Glutamatergic neuron (in vitro differentiated cells): ENCODE measurements around the gene ARHGAP33. TPM values are rescaled to one million over a fixed set of nuclear protein-coding genes. Genes with fewer than 3 reads are reported as not detected.

Experiments
- DNase-seq: peaks from one replicate; pipeline ENCODE4 v3.0.0; 2022
- H3K27ac Mint-ChIP-seq: one replicate; pipeline ENCODE4 v1.8.0; 2020; ENCODE audit warnings: mild to moderate bottlenecking, mixed read lengths, inconsistent platforms; ENCODE audit not compliant: unreplicated experiment
- H3K27me3 Mint-ChIP-seq: one replicate; pipeline ENCODE4 v1.8.0; 2020; ENCODE audit warnings: mild to moderate bottlenecking, moderate library complexity, mixed read lengths, inconsistent platforms; ENCODE audit not compliant: unreplicated experiment
- H3K36me3 Mint-ChIP-seq: one replicate; pipeline ENCODE4 v1.8.0; 2020; ENCODE audit warnings: mild to moderate bottlenecking, mixed read lengths, inconsistent platforms; ENCODE audit not compliant: unreplicated experiment
- H3K4me1 Mint-ChIP-seq: one replicate; pipeline ENCODE4 v1.8.0; 2020; ENCODE audit warnings: mild to moderate bottlenecking, low read depth, mixed read lengths, inconsistent platforms; ENCODE audit not compliant: unreplicated experiment
- H3K4me3 Mint-ChIP-seq: one replicate; pipeline ENCODE4 v1.8.0; 2020; ENCODE audit warnings: mild to moderate bottlenecking, mixed read lengths, inconsistent platforms; ENCODE audit not compliant: unreplicated experiment
- H3K9me3 Mint-ChIP-seq: one replicate; pipeline ENCODE4 v1.8.0; 2020; ENCODE audit warnings: mild to moderate bottlenecking, moderate library complexity, mixed read lengths, inconsistent platforms; ENCODE audit not compliant: unreplicated experiment
- total RNA-seq: library from RNA; stranded (reverse); fragmentation: NEBNext Ultra II Directional; extraction: Animal tissue kit (Norgen Biotek cat#: 25700); gene quantifications from one replicate; pipeline ENCODE4 v1.2.1, GENCODE V29; 2021; ENCODE audit not compliant: unreplicated experiment
- TF ChIP-seq, protein P1 (sequence below): fragments of 200-600 bp; sonication (generic); IDR thresholded peaks from one replicate; pipeline ENCODE4 v1.5.0; 2021; ENCODE audit not compliant: partially characterized antibody, unreplicated experiment

ARHGAP33 gene
- total RNA-seq, 1 donor from 2014 or later = 180 TPM

DNA sequence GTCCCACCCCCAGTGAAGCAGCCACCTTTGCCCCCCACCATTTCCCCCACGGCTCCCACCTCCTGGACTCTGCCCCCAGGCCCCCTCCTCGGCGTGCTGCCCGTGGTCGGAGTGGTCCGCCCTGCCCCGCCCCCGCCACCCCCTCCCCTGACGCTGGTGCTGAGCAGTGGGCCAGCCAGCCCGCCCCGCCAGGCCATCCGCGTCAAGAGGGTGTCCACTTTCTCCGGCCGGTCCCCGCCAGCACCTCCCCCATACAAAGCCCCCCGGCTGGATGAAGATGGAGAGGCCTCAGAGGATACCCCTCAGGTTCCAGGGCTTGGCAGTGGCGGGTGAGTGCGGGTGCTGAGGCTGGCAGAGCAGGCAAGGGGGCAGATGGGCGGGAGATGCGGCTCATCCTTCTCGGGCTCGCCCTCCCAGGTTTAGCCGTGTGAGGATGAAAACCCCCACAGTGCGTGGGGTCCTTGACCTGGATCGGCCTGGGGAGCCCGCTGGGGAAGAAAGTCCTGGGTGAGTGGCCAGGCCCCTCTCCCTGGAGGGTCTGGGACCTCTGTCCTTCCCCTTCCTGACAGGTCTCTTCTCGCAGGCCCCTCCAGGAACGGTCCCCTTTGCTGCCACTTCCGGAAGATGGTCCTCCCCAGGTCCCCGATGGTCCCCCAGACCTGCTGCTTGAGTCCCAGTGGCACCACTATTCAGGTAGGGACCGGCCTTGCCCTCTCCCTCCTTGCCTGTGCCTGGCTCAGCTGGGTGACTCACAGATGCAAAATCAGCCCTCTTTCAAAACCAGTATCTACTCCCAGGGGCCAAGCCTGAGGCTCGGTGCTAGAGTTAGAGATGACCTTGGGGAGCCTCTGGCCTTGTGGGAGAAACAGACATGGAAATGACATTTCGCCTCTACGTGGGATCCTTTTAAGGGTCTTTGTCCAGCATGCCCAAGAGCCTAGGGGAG lies 41.9 kb upstream of the ARHGAP33 start:
- TF ChIP-seq, protein P1, sequence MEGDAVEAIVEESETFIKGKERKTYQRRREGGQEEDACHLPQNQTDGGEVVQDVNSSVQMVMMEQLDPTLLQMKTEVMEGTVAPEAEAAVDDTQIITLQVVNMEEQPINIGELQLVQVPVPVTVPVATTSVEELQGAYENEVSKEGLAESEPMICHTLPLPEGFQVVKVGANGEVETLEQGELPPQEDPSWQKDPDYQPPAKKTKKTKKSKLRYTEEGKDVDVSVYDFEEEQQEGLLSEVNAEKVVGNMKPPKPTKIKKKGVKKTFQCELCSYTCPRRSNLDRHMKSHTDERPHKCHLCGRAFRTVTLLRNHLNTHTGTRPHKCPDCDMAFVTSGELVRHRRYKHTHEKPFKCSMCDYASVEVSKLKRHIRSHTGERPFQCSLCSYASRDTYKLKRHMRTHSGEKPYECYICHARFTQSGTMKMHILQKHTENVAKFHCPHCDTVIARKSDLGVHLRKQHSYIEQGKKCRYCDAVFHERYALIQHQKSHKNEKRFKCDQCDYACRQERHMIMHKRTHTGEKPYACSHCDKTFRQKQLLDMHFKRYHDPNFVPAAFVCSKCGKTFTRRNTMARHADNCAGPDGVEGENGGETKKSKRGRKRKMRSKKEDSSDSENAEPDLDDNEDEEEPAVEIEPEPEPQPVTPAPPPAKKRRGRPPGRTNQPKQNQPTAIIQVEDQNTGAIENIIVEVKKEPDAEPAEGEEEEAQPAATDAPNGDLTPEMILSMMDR = no peak
- H3K36me3 Mint-ChIP-seq = peaks cover 4% of the 10 kb centered on the region
- H3K4me1 Mint-ChIP-seq = no peaks in the 10 kb centered on the region
- peak overlapping the region; percentile 73 for H3K27ac Mint-ChIP-seq
- DNase-seq = no peak
- H3K9me3 Mint-ChIP-seq = peaks cover 4% of the 10 kb centered on the region
- H3K4me3 Mint-ChIP-seq = no peak overlapping the region
- peaks cover 10% of the 10 kb centered on the region for H3K27me3 Mint-ChIP-seq

DNA sequence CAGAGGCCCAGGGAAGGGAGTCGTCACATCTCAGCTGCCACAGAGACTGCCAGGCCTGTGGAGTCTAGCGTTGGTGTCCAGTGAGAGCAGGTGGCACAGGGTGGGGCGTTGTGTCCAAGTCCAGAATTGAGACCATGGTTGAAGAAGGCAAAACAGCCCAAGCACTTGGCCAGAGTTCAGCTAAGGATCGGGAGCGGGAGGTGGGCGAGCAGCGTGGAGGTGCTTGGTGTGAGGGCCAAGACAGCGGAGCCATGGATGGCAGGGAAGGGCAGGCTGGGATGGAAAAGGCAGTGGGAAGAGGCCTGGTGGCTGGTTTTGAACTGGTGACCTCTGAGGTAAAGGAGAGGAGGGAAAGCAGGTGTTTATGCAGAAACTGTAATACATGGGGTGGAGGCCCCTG lies 41.1 kb upstream of the ARHGAP33 start:
- Mint-ChIP-seq H3K4me3 (no peak overlapping the region), H3K36me3 (peaks cover 4% of the 10 kb centered on the region), H3K4me1 (no peaks in the 10 kb centered on the region), H3K27ac (peak overlapping the region; percentile 73), H3K9me3 (peaks cover 5% of the 10 kb centered on the region), H3K27me3 (peaks cover 10% of the 10 kb centered on the region)
- DNase-seq = no peak
- TF ChIP-seq, protein P1 = no peak

DNA sequence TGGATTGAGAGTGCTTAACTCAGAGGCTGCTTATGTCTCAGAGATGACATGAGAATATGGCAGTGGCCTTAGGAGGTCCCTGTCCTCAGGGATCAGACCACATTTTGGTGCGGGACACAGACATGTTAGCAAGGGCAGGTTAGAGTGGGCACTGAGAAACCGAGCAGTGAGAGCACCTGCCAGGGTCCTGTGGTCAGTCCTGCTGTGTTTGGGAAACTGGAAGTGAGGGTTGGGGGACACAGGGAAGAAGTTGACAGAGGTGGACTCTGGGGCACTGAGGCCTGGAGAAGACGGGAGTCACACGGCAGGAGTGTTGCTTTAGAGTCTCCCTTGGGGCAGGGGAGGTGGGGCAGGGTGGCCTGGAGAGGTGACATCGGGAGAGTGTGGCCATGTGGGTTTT lies 40.5 kb upstream of the ARHGAP33 start:
- DNase-seq = no peak
- Mint-ChIP-seq H3K4me1 (no peaks in the 10 kb centered on the region), H3K4me3 (no peak overlapping the region), H3K27me3 (peaks cover 9% of the 10 kb centered on the region), H3K9me3 (peaks cover 5% of the 10 kb centered on the region), H3K27ac (no peak overlapping the region), H3K36me3 (peaks cover 4% of the 10 kb centered on the region)
- TF ChIP-seq, protein P1 = no peak

DNA sequence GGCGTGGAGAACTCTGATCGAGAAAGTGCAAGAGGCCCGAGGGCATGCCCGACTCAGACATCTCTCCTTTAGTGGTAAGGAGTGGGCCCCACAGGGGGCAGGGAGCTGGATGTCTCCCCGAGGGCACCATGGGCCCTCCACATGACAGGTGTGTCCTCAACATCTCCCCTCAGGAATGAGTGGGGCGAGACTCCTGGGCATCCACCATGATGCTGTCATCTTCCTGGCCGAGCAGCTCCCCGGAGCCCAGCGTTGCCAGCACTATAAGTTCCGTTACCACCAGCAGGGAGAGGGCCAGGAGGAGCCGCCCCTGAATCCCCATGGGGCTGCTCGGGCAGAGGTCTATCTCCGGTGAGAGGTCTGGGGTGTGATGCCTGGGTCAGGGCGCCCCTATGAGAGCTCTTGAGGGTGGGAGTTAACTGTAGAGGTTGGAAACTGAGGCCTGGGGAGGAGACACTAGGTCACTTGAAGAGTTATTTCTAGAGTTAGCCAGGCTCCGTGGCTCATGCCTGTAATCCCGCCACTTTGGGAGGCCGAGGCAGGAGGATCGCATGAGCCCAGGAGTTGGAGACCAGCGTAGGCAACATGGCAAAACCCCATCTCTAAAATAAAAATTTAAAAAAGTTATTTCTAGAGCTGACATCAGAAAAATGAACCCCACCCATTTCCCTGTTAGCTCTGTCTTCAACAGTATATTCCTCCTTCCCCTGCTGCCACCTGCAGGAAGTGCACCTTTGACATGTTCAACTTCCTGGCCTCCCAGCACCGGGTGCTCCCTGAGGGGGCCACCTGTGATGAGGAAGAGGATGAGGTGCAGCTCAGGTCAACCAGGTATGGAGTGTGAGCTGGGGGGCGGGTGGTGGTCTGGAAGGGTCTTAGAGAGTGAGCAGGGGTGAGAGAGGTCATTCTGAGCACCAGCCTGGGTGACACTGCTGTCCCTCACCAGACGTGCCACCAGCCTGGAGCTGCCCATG lies 38.2 kb upstream of the ARHGAP33 start:
- H3K9me3 Mint-ChIP-seq = peaks cover 6% of the 10 kb centered on the region
- TF ChIP-seq, protein P1 = no peak
- DNase-seq = no peak
- peaks cover 4% of the 10 kb centered on the region for H3K36me3 Mint-ChIP-seq
- H3K4me3 Mint-ChIP-seq = no peak overlapping the region
- H3K27ac Mint-ChIP-seq = no peak overlapping the region
- peaks cover 7% of the 10 kb centered on the region for H3K27me3 Mint-ChIP-seq
- no peaks in the 10 kb centered on the region for H3K4me1 Mint-ChIP-seq
